Suprapubic skin (tissue), 4 donors: ENCODE measurements around the gene EIF2B1.

Source experiments
- CTCF ChIP-seq, 2 donors: fragments of 200-600 bp in 1 of 2; fragments of 450-650 bp in 1 of 2; sonication (generic) in 1 of 2; IDR thresholded peaks; one replicate each; pipeline ENCODE4 v1.5.1; 2016 to 2019; ENCODE audit warnings: antibody characterized with exemption in 2 of 2, mild to moderate bottlenecking in 1 of 2, moderate library complexity in 1 of 2
- EP300 ChIP-seq: sonication (generic); formaldehyde crosslinking; IDR thresholded peaks from one replicate; pipeline ENCODE4 v1.6.1; 2017; ENCODE audit warnings: antibody characterized with exemption
- POLR2A ChIP-seq, 2 donors: fragments of 450-650 bp; IDR thresholded peaks; one replicate each; pipeline ENCODE4 v1.6.1; 2017; ENCODE audit warnings: antibody characterized with exemption in 2 of 2, mild to moderate bottlenecking in 2 of 2, moderate library complexity in 2 of 2
- POLR2AphosphoS5 ChIP-seq, 3 donors: sonication (generic); formaldehyde crosslinking; IDR thresholded peaks; one replicate each; pipeline ENCODE4 v1.6.1; 2017; ENCODE audit warnings: antibody characterized with exemption in 3 of 3

- TF ChIP-seq POLR2A (IDR thresholded peaks at IDR 0.05) (no peak), CTCF (IDR thresholded peaks at IDR 0.05) (no peak), EP300 (no peak), POLR2AphosphoS5 (IDR thresholded peaks at IDR 0.05) (no peak)
Observed at GRCh38 chr12:123655420-123655819, 21.9 kb upstream of the EIF2B1 start.
